ENCODE results near the gene MFSD6.

GRCh38 chr2:190465060-190465459 is 56.9 kb downstream of the MFSD6 start:
- TF ChIP-seq, protein P1, sequence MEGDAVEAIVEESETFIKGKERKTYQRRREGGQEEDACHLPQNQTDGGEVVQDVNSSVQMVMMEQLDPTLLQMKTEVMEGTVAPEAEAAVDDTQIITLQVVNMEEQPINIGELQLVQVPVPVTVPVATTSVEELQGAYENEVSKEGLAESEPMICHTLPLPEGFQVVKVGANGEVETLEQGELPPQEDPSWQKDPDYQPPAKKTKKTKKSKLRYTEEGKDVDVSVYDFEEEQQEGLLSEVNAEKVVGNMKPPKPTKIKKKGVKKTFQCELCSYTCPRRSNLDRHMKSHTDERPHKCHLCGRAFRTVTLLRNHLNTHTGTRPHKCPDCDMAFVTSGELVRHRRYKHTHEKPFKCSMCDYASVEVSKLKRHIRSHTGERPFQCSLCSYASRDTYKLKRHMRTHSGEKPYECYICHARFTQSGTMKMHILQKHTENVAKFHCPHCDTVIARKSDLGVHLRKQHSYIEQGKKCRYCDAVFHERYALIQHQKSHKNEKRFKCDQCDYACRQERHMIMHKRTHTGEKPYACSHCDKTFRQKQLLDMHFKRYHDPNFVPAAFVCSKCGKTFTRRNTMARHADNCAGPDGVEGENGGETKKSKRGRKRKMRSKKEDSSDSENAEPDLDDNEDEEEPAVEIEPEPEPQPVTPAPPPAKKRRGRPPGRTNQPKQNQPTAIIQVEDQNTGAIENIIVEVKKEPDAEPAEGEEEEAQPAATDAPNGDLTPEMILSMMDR (IDR thresholded peaks at IDR 0.05; ENCODE audit: low read depth, low read length, poor library complexity, severe bottlenecking): no peak
- no peak for TF ChIP-seq EZH2phosphoT487 (IDR thresholded peaks at IDR 0.05; ENCODE audit: borderline replicate concordance, low read length)
